Measurements from ENCODE around the gene GLRX3.

DNA sequence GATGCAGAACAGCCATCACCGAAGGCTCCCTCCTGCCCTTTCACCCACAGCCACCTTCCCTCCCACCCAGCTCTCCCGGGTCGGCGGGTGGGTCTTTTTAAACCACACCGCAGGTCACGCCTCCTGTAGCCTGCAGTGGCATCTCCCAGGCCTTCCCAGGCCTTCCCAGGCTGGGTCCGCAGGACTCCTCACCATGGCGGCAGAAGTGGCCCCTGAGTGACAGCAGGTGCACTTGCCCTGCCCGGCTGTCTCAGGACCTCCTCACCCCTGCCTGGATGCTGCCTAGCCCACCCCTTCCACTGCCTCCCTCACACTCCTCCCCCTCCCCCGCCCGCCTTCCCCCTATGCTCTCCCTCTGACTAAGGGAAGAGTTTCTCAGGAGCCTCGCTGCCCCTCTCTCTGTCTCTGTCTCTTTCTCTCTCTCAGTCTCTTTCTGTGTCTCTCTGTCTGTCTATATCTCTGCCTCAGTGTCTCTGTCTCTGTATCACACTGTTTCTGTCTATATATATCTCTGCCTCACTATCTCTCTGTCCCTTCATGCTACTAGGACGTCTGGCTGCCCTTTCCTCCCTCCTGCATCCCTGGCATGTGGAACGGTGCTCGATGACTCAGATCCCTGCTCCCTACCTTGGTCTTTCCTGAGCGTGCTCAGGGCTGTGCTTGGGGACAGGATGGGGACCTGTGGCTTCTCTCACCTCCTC is 57.5 kb downstream of the GLRX3 start:
- TF ChIP-seq ZNF274 (IDR thresholded peaks at IDR 0.05; ENCODE audit: low read depth, low read length): no peak
- no peak for TF ChIP-seq SUZ12 (IDR thresholded peaks at IDR 0.05; ENCODE audit: extremely low read depth, insufficient read depth, insufficient read length)
